Endothelial cell (in vitro differentiated cells): ENCODE results near the gene CCL15. TPM values are rescaled to one million over a fixed set of nuclear protein-coding genes. Genes with fewer than 3 reads are reported as not detected.

Source experiments
- DNase-seq: peaks from one replicate; pipeline ENCODE4 v3.0.0; 2021; ENCODE audit warnings: low spot score
- H3K27ac Mint-ChIP-seq: one replicate; pipeline ENCODE4 v1.8.0; 2021; ENCODE audit warnings: mixed read lengths, inconsistent platforms; ENCODE audit not compliant: unreplicated experiment
- H3K27me3 Mint-ChIP-seq: one replicate; pipeline ENCODE4 v1.8.0; 2021; ENCODE audit warnings: mild to moderate bottlenecking, moderate library complexity, mixed read lengths, inconsistent platforms; ENCODE audit not compliant: unreplicated experiment
- H3K36me3 Mint-ChIP-seq: one replicate; pipeline ENCODE4 v1.8.0; 2021; ENCODE audit warnings: mild to moderate bottlenecking, low read depth, mixed read lengths, inconsistent platforms; ENCODE audit not compliant: unreplicated experiment
- H3K4me1 Mint-ChIP-seq: one replicate; pipeline ENCODE4 v1.8.0; 2021; ENCODE audit warnings: mild to moderate bottlenecking, mixed read lengths, inconsistent platforms; ENCODE audit not compliant: unreplicated experiment
- H3K4me3 Mint-ChIP-seq: one replicate; pipeline ENCODE4 v1.8.0; 2021; ENCODE audit warnings: mild to moderate bottlenecking, mixed read lengths, inconsistent platforms; ENCODE audit not compliant: unreplicated experiment
- H3K9me3 Mint-ChIP-seq: one replicate; pipeline ENCODE4 v1.8.0; 2021; ENCODE audit warnings: mixed read lengths, inconsistent platforms; ENCODE audit not compliant: unreplicated experiment
- long read RNA-seq: library from polyadenylated mRNA; unstranded; transcript quantifications from one replicate; pipeline ENCODE4 v2.0.0, GENCODE V29; 2020; ENCODE audit not compliant: unreplicated experiment
- total RNA-seq: library from RNA; stranded (reverse); fragmentation: NEBNext Ultra II Directional; extraction: Animal tissue kit (Norgen Biotek cat#: 25700); gene quantifications from one replicate; pipeline ENCODE4 v1.2.1, GENCODE V29; 2021; ENCODE audit not compliant: unreplicated experiment
- TF ChIP-seq, protein P1 (sequence below): fragments of 200-600 bp; sonication (generic); IDR thresholded peaks from one replicate; pipeline ENCODE4 v1.5.0; 2021; ENCODE audit warnings: antibody characterized with exemption; ENCODE audit not compliant: unreplicated experiment

CCL15 gene, protein sequence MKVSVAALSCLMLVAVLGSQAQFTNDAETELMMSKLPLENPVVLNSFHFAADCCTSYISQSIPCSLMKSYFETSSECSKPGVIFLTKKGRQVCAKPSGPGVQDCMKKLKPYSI
- total RNA-seq, result not detected
- long read RNA-seq, result 0 reads

DNA sequence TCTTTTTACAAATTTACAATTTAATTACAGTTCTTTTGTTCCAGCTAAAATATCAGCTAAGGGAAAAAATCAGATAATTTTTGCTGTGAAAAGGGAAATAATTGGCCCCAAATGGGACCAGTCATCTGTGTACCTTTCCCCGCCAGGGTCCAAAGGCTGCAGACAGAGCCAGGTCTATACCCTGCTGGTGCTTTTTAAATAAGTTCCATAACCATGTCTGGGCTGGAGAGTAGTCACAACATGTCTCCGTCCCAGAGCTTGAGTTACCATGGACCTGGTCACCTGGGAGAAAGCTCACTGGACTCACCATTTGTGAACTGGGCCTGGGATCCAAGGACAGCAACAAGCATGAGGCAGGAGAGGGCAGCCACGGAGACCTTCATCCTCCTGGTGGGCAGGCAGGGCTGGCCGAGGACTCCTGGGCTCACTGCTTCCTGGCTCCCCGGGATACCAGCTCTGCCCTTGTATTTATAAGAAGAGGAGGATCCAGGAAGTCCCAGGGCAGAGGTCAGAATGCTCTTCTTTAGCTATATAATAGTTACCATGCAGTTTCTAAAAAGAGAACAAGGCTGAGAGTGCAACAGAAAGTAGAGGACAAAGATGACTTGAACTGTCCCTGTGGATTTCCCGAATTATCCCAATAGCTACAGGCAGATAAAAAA is at the start of gene CCL15:
Gene CCL15, minus strand, starts transcription at position 444 of the 662 bp plus-strand sequence. Its CDS starts 61 bp downstream, at position 383.
- TF ChIP-seq, protein P1, sequence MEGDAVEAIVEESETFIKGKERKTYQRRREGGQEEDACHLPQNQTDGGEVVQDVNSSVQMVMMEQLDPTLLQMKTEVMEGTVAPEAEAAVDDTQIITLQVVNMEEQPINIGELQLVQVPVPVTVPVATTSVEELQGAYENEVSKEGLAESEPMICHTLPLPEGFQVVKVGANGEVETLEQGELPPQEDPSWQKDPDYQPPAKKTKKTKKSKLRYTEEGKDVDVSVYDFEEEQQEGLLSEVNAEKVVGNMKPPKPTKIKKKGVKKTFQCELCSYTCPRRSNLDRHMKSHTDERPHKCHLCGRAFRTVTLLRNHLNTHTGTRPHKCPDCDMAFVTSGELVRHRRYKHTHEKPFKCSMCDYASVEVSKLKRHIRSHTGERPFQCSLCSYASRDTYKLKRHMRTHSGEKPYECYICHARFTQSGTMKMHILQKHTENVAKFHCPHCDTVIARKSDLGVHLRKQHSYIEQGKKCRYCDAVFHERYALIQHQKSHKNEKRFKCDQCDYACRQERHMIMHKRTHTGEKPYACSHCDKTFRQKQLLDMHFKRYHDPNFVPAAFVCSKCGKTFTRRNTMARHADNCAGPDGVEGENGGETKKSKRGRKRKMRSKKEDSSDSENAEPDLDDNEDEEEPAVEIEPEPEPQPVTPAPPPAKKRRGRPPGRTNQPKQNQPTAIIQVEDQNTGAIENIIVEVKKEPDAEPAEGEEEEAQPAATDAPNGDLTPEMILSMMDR, result no peak
- no peaks in the 10 kb centered on the region for H3K36me3 Mint-ChIP-seq
- H3K27me3 Mint-ChIP-seq, result peaks cover 1% of the 10 kb centered on the region
- no peaks in the 10 kb centered on the region for H3K9me3 Mint-ChIP-seq
- no peak within 1 kb of the TSS for H3K4me3 Mint-ChIP-seq
- DNase-seq, result no peak
- H3K4me1 Mint-ChIP-seq, result no peaks in the 10 kb centered on the region
- no peak within 1 kb of the TSS for H3K27ac Mint-ChIP-seq

DNA sequence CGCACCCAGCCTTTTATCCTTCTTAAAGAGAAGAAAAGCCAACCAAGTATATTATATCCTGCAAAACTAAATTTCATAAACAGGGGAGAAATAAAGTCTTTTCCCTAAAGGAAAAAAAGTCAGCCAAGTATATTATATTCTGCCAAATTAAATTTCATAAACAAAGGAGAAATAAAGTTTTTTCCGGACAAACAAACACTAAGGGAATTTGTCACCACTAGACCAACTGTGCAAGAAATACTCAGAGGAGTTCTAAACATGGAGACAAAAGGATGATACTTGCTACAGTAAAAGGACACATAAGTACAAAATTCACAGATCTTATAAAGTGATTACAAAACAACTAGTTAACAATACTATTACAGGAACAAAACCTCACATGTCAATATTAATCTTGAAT is 48.3 kb upstream of the CCL15 start:
- peaks cover 3% of the 10 kb centered on the region for H3K27me3 Mint-ChIP-seq
- no peak for DNase-seq
- H3K9me3 Mint-ChIP-seq, result no peaks in the 10 kb centered on the region
- no peaks in the 10 kb centered on the region for H3K36me3 Mint-ChIP-seq
- no peak overlapping the region for H3K4me3 Mint-ChIP-seq
- TF ChIP-seq, protein P1, result no peak
- no peak overlapping the region for H3K27ac Mint-ChIP-seq
- H3K4me1 Mint-ChIP-seq, result no peaks in the 10 kb centered on the region

DNA sequence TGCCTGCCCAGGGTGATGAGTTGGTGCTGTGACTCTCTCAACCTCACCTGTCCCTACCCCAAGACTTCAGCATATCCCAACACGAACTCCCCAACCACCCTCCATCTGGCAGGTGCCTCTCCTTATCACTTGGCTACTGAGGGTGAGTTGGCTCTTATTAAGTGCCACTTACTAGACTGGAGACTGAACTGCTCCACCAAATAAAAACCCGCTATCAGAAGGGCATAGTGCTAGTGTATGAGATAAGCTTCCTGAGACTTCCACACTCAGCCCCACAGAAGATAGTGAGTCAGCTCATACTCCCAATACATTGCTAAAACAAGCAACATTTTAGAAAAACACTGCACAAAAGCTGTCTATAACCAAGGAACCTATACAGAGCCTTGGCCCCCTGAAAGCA is 46.7 kb upstream of the CCL15 start:
- DNase-seq, result no peak
- Mint-ChIP-seq H3K36me3 (no peaks in the 10 kb centered on the region), H3K4me3 (no peak overlapping the region), H3K27me3 (peaks cover 3% of the 10 kb centered on the region), H3K9me3 (no peaks in the 10 kb centered on the region), H3K27ac (no peak overlapping the region), H3K4me1 (no peaks in the 10 kb centered on the region)
- TF ChIP-seq, protein P1, result no peak

DNA sequence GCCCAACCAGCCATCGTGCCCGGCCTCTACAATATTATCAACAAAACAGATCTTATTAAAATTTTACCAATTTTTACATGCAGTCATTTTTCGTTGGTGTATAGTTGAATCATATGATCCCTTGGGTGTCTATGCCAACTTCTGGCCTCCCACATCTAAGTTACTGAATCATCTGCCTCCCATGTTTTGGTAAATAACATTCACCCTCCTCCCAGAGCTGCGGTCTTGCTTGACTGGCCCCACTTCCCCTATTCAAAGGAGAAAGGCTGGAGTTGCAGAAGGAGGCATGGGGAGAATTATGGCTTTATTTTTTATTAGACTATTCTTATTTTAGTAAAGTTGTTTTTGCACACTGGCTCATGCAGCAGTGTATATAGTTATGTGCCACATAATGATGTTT is 34.9 kb upstream of the CCL15 start:
- Mint-ChIP-seq H3K9me3 (no peaks in the 10 kb centered on the region), H3K27me3 (peaks cover 2% of the 10 kb centered on the region), H3K4me3 (no peak overlapping the region), H3K27ac (no peak overlapping the region), H3K36me3 (no peaks in the 10 kb centered on the region), H3K4me1 (no peaks in the 10 kb centered on the region)
- no peak for DNase-seq
- TF ChIP-seq, protein P1, result no peak

DNA sequence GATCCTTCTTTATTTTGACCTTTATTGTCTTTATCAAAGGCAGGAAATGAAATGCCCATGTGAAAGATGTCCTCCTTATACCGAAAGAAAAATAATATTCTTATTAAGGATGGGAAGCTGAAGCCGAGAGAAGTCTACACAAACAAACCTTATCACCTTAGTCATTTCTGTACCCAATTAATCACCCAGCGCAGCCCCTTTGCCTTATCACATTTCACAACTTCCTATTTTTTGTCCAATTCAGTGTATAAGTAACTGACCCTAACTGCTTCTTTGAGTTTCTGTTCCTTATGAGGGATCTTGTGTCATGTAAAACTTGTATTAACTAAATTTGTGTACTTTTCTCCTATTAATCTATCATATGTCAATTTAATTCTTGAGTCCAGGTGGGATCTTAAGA is 32.8 kb upstream of the CCL15 start:
- TF ChIP-seq, protein P1, result no peak
- no peak overlapping the region for H3K27ac Mint-ChIP-seq
- DNase-seq, result no peak
- H3K4me1 Mint-ChIP-seq, result peaks cover 13% of the 10 kb centered on the region
- peaks cover 4% of the 10 kb centered on the region for H3K27me3 Mint-ChIP-seq
- no peaks in the 10 kb centered on the region for H3K9me3 Mint-ChIP-seq
- H3K36me3 Mint-ChIP-seq, result no peaks in the 10 kb centered on the region
- no peak overlapping the region for H3K4me3 Mint-ChIP-seq
